Ishikawa (cell line): Measurements from ENCODE around the gene KRT84.

Experiments used
- CEBPB ChIP-seq: IDR thresholded peaks from 2 replicates; pipeline ENCODE4 v1.6.1; 2012
- CREB1 ChIP-seq: IDR thresholded peaks from 2 replicates; pipeline ENCODE4 v1.6.1; 2012; ENCODE audit warnings: low read depth
- EGR1 ChIP-seq: IDR thresholded peaks from 2 replicates; pipeline ENCODE4 v1.6.1; 2012
- EP300 ChIP-seq: IDR thresholded peaks from 2 replicates; pipeline ENCODE4 v1.6.1; 2012; ENCODE audit warnings: borderline replicate concordance
- FOXM1 ChIP-seq: IDR thresholded peaks from 2 replicates; pipeline ENCODE4 v1.6.1; 2012; ENCODE audit warnings: low read depth, borderline replicate concordance
- MAX ChIP-seq: IDR thresholded peaks from 2 replicates; pipeline ENCODE4 v1.6.1; 2012
- NFIC ChIP-seq: IDR thresholded peaks from 2 replicates; pipeline ENCODE4 v1.6.1; 2012
- RAD21 ChIP-seq: IDR thresholded peaks from 2 replicates; pipeline ENCODE4 v1.6.1; 2012; ENCODE audit warnings: low read depth
- REST ChIP-seq: IDR thresholded peaks from 2 replicates; pipeline ENCODE4 v1.6.1; 2012; ENCODE audit warnings: low read depth, mild to moderate bottlenecking
- TAF1 ChIP-seq: IDR thresholded peaks from 2 replicates; pipeline ENCODE4 v1.6.1; 2012; ENCODE audit warnings: low read depth, mild to moderate bottlenecking
- TEAD4 ChIP-seq: IDR thresholded peaks from 2 replicates; pipeline ENCODE4 v1.6.1; 2012
- USF1 ChIP-seq: IDR thresholded peaks from 2 replicates; pipeline ENCODE4 v1.6.1; 2012
- YY1 ChIP-seq: IDR thresholded peaks from 2 replicates; pipeline ENCODE4 v1.6.1; 2012; ENCODE audit warnings: low read depth
- ZBTB7A ChIP-seq: IDR thresholded peaks from 2 replicates; pipeline ENCODE4 v1.6.1; 2012; ENCODE audit warnings: low read depth

- TF ChIP-seq EP300, result no peak
- no peak for TF ChIP-seq TAF1
- no peak for TF ChIP-seq TEAD4
- no peak for TF ChIP-seq REST
- TF ChIP-seq MAX, result no peak
- no peak for TF ChIP-seq NFIC
- no peak for TF ChIP-seq YY1
- no peak for TF ChIP-seq CREB1
- TF ChIP-seq USF1, result no peak
- TF ChIP-seq CEBPB, result peak; percentile 67
- peak; percentile 79 for TF ChIP-seq RAD21
- TF ChIP-seq FOXM1, result no peak
- TF ChIP-seq ZBTB7A, result peak; percentile 46; the same call in 1 of the 2 replicates
- TF ChIP-seq EGR1, result no peak
These were observed 10.4 kb upstream of the KRT84 start for GRCh38 chr12:52395761-52396434.
